ENCODE data around the gene PPP1R15B. TPM values are rescaled to one million over a fixed set of nuclear protein-coding genes. Genes with fewer than 3 reads are reported as not detected.

Gene PPP1R15B
- total RNA-seq, 1 donor from 2014 or later, result 42.4 TPM

DNA sequence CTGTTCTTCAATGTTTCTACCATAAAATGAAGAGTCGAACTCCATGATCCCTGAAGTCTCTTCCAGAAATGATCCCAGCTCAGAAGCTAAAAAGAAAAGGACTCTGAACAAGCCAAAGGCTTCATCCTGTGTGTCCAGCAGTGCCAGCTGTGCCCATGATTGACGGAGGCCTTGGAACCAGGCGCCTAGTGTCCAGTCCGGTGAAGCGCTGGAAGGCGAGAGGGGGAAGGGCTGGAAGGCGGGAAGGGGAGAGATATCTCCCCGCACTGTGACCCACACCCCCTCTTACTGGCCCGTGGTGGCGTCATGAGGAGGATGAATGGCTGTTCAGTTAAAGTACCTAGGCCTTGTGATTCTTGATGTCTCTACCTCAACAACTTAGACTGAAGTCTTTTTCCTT, 41.4 kb downstream of the PPP1R15B start:
- FAIRE-seq (no peak), DNase-seq (ENCODE audit: low spot score in 2 of 2) (no peak)

DNA sequence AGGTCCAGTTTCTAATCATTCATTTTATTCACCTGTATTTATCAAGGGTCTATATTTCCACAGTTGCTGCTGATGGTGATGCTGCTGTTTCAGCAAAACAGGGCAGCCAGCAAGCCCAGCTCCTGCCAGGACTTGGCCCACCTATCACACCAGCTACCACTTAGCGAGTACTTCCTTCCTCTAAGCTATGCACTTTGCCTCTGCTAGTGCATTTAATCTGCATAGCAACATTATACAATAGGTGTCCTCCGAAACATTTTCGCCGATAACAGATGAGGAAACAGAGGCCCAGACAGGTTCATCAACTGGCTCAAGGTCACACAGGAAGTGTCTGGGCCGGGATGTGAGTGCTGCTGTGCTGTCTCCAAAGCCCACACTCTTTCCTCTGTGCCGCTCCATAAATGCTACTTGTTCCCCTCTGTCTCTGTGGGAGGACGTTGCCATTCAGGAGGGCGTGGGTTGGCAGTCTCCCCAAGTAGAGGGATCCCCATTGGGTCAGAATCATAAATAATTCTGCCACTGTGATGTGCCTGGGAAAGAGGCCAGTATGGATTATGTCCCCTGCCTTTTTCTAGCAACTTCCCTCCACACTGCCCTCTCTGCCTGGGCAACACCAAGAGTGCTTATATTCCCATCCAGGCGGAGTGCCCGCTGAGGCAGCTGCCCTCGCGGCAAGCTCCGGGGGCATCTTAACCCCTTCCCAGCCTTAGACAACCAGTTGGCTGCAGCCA, 42.5 kb downstream of the PPP1R15B start:
- peak in 1 of 2 donors; percentile 64 for DNase-seq (ENCODE audit: low spot score in 2 of 2)
- no peak for FAIRE-seq

DNA sequence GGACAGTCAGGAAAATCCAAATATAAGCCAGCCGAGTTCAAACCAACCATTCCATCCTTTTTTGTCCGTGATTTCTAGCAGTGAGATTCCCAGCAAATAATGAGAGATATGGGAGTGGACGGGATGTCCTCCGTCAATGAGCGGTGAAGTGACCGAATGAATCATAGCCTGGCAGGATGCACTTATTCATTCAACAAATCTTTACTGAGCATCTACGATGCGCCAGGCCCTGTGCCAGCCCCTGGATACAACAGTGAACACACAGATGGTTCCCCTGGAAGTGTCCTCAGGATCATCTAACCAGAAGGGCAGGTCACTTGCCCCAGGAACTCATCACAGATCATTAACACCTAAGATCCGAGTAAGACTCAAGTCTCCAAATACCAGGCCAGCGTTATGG, 43.7 kb downstream of the PPP1R15B start:
- no peak for DNase-seq (ENCODE audit: low spot score in 2 of 2)
- FAIRE-seq, result no peak

- DNase-seq (ENCODE audit: low spot score in 2 of 2), result no peak
- FAIRE-seq, result no peak
These were observed 44.3 kb downstream of the PPP1R15B start for GRCh38 chr1:204367193-204367858.

DNA sequence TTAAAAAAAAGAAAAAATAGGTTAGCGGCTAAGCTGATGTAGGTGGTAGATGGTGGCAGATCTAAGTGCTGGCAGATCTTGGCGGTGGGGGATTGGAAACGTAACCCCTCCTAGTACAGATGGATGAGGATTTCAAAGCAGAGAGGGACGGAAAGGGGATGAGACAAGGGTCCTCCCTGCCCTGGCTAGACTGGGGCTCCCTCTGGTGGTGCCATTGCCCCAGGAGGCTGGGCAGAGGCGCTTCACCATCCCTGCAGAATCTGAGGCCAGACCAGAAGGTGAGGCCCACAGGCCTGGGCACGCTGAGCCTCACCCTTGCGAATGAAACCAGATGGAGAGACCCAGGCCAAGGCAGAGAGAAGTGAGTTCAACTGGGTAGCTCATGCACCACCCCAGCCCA, 44.9 kb downstream of the PPP1R15B start:
- FAIRE-seq (no peak), DNase-seq (ENCODE audit: low spot score in 2 of 2) (no peak)

GRCh38 chr1:204363335-204364114, 48.1 kb downstream of the PPP1R15B start:
- FAIRE-seq (no peak), DNase-seq (ENCODE audit: low spot score in 2 of 2) (peak; percentile 46 to 68)

DNA sequence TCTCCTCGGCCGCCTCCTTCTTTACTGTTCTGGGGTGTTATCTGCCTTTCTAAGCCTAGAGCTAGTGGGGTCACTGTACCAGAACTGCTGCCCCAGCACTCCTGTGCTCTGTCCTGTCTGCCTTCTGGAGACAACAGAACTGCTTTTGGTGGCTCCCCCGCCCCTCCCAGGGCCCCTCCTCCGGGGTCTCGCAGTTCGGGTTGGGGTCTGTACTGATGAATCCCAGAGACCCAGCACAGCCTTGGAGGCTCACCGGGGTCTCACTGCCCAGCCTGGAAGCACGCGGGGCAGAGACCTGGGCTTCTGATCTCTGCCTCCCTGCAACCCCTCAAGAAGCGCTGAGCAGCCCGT, 48.7 kb downstream of the PPP1R15B start:
- DNase-seq (ENCODE audit: low spot score in 2 of 2), result no peak
- FAIRE-seq, result no peak

DNA sequence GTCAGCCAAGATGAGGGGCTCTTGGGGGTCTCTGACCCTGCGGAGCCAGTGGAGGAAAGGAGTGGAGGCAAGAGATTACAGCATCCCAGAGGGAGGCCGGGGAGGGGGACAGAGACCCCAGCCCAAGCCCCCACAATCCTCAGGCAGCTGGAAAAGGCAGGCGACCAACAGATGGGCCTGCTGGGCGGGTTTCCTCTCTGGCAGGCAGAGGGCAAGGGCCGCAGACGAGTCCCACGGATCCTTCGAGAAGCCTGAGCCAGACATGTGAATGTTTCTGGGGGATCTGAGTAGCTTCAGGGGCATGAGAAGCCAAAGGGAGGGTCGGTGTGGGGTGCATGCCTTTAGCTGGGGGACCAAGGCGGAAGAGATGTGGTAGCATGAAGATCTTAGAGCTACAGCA, 49.8 kb downstream of the PPP1R15B start:
- FAIRE-seq (no peak), DNase-seq (ENCODE audit: low spot score in 2 of 2) (no peak)

- no peak for FAIRE-seq
- no peak for DNase-seq (ENCODE audit: low spot score in 2 of 2)
These were observed 50.3 kb downstream of the PPP1R15B start for GRCh38 chr1:204361341-204361771.

GRCh38 chr1:204360314-204360713, 51.3 kb downstream of the PPP1R15B start:
- DNase-seq (ENCODE audit: low spot score in 2 of 2), result no peak
- FAIRE-seq, result no peak

GRCh38 chr1:204359474-204360255, 52.0 kb downstream of the PPP1R15B start, which contains the start of gene PLEKHA6:
Gene PLEKHA6, minus strand, starts transcription at chr1:204359929. Its CDS starts 86,202 bp downstream, at chr1:204273727.
- DNase-seq (ENCODE audit: low spot score in 2 of 2), result peak in 1 of 2 donors; percentile 53
- FAIRE-seq, result no peak

DNA sequence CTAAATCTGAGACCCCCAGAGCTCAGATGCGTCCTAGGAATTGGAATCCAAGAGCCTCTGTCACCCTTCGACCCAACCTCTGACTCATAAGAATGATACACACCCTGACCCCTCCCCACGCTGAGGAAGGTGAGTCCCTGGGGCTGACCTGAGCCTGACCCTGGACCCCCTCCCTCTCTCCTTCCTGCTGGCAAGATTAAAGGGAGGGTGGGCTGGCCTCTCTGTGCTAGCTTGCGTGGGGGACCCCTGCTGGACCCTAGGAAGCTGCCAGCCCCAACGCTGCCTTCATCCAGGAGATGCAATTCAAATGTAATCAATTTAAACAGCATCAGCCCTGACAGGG, 52.5 kb downstream of the PPP1R15B start:
- DNase-seq (ENCODE audit: low spot score in 2 of 2), result no peak
- no peak for FAIRE-seq

DNA sequence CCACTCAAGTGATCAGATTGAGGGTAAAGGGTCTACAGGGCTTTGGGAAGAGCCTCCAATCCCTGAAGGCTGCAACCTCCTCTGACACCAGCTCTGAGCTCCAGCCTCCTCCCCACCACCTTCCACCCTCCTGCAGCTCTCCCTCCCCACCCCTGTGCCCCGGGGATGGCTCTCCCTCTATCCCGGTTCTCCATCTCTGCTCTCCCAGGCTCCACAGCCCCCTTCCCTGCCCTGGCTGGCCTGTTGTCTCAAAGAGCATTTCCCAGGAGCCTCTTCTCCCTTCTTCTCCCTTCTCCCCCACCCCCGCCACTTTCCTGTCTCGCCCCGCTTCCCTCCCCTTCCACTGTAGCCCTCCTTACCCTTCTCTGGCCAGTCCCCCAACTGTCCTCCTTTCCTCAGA, 53.0 kb downstream of the PPP1R15B start:
- no peak for FAIRE-seq
- DNase-seq (ENCODE audit: low spot score in 2 of 2), result no peak

DNA sequence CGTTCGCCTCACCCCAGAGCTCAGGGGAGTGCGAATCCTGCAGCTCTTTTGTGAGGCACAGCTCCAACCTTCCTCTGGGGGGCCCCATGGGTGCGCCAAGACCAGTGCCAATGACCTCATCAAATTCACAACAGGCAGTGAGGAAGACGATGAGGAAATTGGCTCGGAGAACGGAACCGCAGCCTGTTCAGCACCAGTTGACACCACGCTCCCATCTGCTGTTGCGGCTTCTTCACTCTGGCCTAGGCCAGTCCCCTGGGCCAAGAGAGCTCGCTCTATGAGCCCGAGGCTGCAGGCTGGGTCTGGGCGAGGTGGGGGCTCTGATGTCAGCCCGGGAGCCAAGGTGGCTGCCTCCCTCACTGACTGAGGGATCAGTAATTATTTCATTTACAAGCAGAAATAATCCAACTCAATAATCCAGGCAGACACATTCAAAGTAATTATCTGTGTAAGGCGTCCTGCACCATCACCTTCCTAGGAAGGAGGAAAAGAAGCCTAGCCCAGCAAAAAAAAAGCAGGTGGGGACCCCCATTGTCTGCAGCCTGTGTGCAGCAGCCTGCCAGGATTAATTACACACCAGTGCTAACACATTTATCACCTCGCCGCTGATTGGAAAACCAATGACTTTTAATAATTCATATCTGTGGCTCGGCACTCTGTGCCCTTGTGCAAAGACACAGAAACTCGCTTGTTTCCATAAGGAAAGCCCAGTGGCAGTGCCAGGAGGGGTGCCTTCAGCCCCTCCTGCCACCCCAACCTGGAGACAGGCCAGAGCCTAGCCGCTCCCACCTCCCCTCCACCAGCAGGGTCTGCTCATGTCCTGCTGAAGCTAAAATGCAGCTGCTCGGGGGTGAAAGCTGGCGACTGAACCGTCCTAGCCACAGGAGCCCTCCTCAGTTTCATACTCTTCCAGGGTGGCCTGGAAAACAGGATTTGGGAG, 53.8 kb downstream of the PPP1R15B start:
- DNase-seq (ENCODE audit: low spot score in 2 of 2) (no peak), FAIRE-seq (no peak)

DNA sequence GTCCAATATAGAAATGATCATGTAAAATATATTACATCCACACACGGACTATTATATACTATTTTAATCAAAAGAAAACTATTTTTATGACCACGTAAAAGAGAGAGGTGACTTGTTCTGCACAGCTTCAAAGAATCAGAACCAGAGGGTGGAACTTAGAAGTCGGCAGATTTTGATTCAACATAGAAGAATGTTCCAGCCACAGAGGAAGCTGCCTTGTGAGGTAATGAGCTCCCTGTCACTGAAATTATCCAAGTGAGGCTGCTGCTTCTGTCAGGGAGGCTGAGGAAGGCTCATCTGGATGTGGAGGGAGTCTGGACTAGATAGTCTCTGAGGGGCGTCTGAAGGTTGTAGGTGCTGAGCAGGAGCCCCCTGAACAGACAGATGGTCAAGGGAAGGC, 54.6 kb downstream of the PPP1R15B start:
- no peak for FAIRE-seq
- no peak for DNase-seq (ENCODE audit: low spot score in 2 of 2)

GRCh38 chr1:204355913-204356312, 55.7 kb downstream of the PPP1R15B start:
- FAIRE-seq (no peak), DNase-seq (ENCODE audit: low spot score in 2 of 2) (no peak)

DNA sequence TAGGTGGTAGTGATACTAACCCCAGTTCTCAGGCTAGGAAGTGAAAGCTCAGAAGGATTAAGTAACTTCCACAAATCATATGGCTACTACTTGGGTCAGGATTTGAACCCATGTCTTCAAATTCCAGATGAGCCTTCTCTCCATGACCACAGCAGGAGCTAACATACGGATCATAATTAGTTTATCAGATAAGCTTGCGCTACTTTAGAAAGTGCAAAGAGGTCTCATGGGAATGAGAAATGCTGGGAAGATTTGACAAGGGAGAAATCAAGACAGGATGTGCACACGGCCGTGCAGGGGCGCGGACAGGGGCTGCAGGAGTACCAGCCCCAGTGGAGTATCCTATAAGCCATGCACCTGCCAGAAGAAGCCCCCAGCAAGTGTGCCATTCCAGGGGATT, 57.0 kb downstream of the PPP1R15B start:
- DNase-seq (ENCODE audit: low spot score in 2 of 2), result no peak
- no peak for FAIRE-seq

Data from frontal cortex (tissue), 4 donors.